H1 (cell line): ENCODE data around the gene JADE3. TPM values are rescaled to one million over a fixed set of nuclear protein-coding genes. Genes with fewer than 3 reads are reported as not detected.

Experiments
- CTCF ChIA-PET: fragments of 300-600 bp; sonication (Branson Sonifier 250); formaldehyde crosslinking; loops from one replicate; lab custom pipeline; 2021; ENCODE audit not compliant: partially characterized antibody; lab: Charles Lee
- POLR2A ChIA-PET: fragments of 300-600 bp; sonication (Branson Sonifier 250); formaldehyde crosslinking; loops from one replicate; lab custom pipeline; 2021; ENCODE audit warnings: inconsistent platforms; ENCODE audit not compliant: partially characterized antibody; lab: Charles Lee
- DNase-seq, 2 experiments: peaks; one replicate each; pipeline versions ENCODE4 v3.0.0 to v3.0.0-alpha.2; 2010 to 2022; ENCODE audit warnings: low spot score in 2 of 2, low read depth in 1 of 2, mixed read lengths in 1 of 2
- FAIRE-seq: peaks from 2 replicates; lab custom pipeline; 2011; peaks lifted over from hg19 to GRCh38; lab: Jason Lieb, UNC
- H2AFZ ChIP-seq: 2 replicates; pipeline ENCODE4 v1.8.1; 2012; ENCODE audit warnings: low read length, inconsistent platforms
- H2AK5ac ChIP-seq: 2 replicates; pipeline ENCODE4 v1.6.1; 2013; ENCODE audit warnings: low read depth, low read length
- H2BK120ac ChIP-seq: replicated peaks from 2 replicates; pipeline ENCODE3; 2013; ENCODE audit warnings: low read depth, low read length, inconsistent platforms
- H2BK12ac ChIP-seq: 2 replicates; pipeline ENCODE4 v1.6.1; 2013; ENCODE audit warnings: low read depth, low read length
- H2BK15ac ChIP-seq: 2 replicates; pipeline ENCODE4 v1.6.1; 2013; ENCODE audit warnings: low read length
- H2BK20ac ChIP-seq: 2 replicates; pipeline ENCODE4 v1.6.1; 2013; ENCODE audit warnings: low read length
- H2BK5ac ChIP-seq: 2 replicates; pipeline ENCODE4 v1.6.1; 2013; ENCODE audit warnings: low read depth, low read length
- H3K14ac ChIP-seq: 2 replicates; pipeline ENCODE4 v1.6.1; 2013; ENCODE audit warnings: inconsistent platforms; ENCODE audit not compliant: insufficient read length
- H3K18ac ChIP-seq: 2 replicates; pipeline ENCODE4 v1.6.1; 2013; ENCODE audit warnings: low read length; ENCODE audit errors: extremely low read depth
- H3K23ac ChIP-seq: 2 replicates; pipeline ENCODE4 v1.6.1; 2013; ENCODE audit warnings: inconsistent platforms; ENCODE audit not compliant: insufficient read length
- H3K23me2 ChIP-seq: 2 replicates; pipeline ENCODE4 v1.6.1; 2013; ENCODE audit warnings: low read depth, low read length
- H3K27ac ChIP-seq: 2 replicates; pipeline ENCODE4 v1.6.1; 2011; ENCODE audit warnings: low read depth, low read length, inconsistent platforms
- H3K27me3 ChIP-seq, 4 experiments: replicated peaks in 1 of 4; 1 replicate in 1 of 4; 2 replicates in 3 of 4; pipeline versions ENCODE4 v1.6.1 to v1.8.1; 2011 to 2013; ENCODE audit warnings: low read length in 3 of 4, mild to moderate bottlenecking in 3 of 4, inconsistent platforms in 2 of 4, mixed read lengths in 2 of 4, moderate library complexity in 1 of 4; ENCODE audit not compliant: control insufficient read depth in 3 of 4, insufficient read depth in 3 of 4; ENCODE audit errors: extremely low read depth in 1 of 4
- H3K36me3 ChIP-seq, 4 experiments: 2 replicates each; pipeline versions ENCODE4 v1.6.1 to v1.8.1; 2011 to 2013; ENCODE audit warnings: mild to moderate bottlenecking in 4 of 4, low read length in 3 of 4, moderate library complexity in 2 of 4, control low read depth in 1 of 4, inconsistent platforms in 1 of 4; ENCODE audit not compliant: insufficient read depth in 4 of 4, control insufficient read depth in 2 of 4
- H3K4ac ChIP-seq: replicated peaks from 2 replicates; pipeline ENCODE3; 2013; ENCODE audit warnings: low read length, low read depth, mixed read lengths, inconsistent platforms; ENCODE audit not compliant: insufficient read length
- H3K4me1 ChIP-seq, 4 experiments: replicated peaks in 1 of 4; 1 replicate in 1 of 4; 2 replicates in 3 of 4; pipeline versions ENCODE4 v1.6.1 to v1.8.1; 2011 to 2013; ENCODE audit warnings: low read length in 3 of 4, inconsistent platforms in 2 of 4, mixed read lengths in 1 of 4; ENCODE audit not compliant: insufficient read depth in 4 of 4, control insufficient read depth in 3 of 4
- H3K4me2 ChIP-seq, 2 experiments: 2 replicates each; pipeline versions ENCODE4 v1.6.1 to v1.8.1; 2011 to 2013; ENCODE audit warnings: low read depth in 2 of 2, low read length in 2 of 2, control low read depth in 1 of 2, inconsistent platforms in 1 of 2, mild to moderate bottlenecking in 1 of 2; ENCODE audit not compliant: insufficient read depth in 1 of 2
- H3K4me3 ChIP-seq, 4 experiments: fragments of 200-600, 300-600 bp in 1 of 4; sonication (generic), shearing (Covaris generic), sonication (Bioruptor Twin) in 1 of 4; 2 replicates each; pipeline versions ENCODE4 v1.5.1 to v1.8.1; 2011 to 2016; ENCODE audit warnings: low read length in 4 of 4, low read depth in 3 of 4, control low read depth in 2 of 4, inconsistent platforms in 2 of 4, mild to moderate bottlenecking in 2 of 4, mixed read lengths in 1 of 4, moderate library complexity in 1 of 4; ENCODE audit not compliant: insufficient read depth in 2 of 4; ENCODE audit errors: extremely low read depth in 1 of 4
- H3K56ac ChIP-seq: replicated peaks from 2 replicates; pipeline ENCODE3; 2013; ENCODE audit warnings: low read depth, mild to moderate bottlenecking, mixed read lengths, low read length, inconsistent platforms; ENCODE audit not compliant: insufficient read length
- H3K79me1 ChIP-seq: 2 replicates; pipeline ENCODE4 v1.6.1; 2013; ENCODE audit warnings: low read depth, low read length, control low read depth
- H3K79me2 ChIP-seq, 2 experiments: 2 replicates each; pipeline versions ENCODE4 v1.6.1 to v1.8.1; 2012 to 2013; ENCODE audit warnings: low read length in 2 of 2, mild to moderate bottlenecking in 2 of 2, inconsistent platforms in 1 of 2; ENCODE audit not compliant: insufficient read depth in 2 of 2, control insufficient read depth in 1 of 2
- H3K9ac ChIP-seq, 4 experiments: replicated peaks in 1 of 4; 1 replicate in 1 of 4; 2 replicates in 3 of 4; pipeline versions ENCODE4 v1.6.1 to v1.8.1; 2011 to 2013; ENCODE audit warnings: low read depth in 3 of 4, low read length in 3 of 4, control low read depth in 2 of 4, mild to moderate bottlenecking in 2 of 4, moderate library complexity in 2 of 4, inconsistent platforms in 1 of 4; ENCODE audit errors: extremely low read depth in 1 of 4
- H3K9me3 ChIP-seq, 2 experiments: 2 replicates each; pipeline versions ENCODE4 v1.6.1 to v1.8.1; 2012 to 2013; ENCODE audit warnings: mild to moderate bottlenecking in 2 of 2, moderate library complexity in 2 of 2, control low read depth in 1 of 2, inconsistent platforms in 1 of 2, low read depth in 1 of 2, low read length in 1 of 2, mixed read lengths in 1 of 2; ENCODE audit not compliant: insufficient read depth in 2 of 2
- H4K20me1 ChIP-seq, 2 experiments: replicated peaks in 1 of 2; 2 replicates each; pipeline versions ENCODE3 to v1.8.1; 2011 to 2013; ENCODE audit warnings: inconsistent platforms in 2 of 2, low read length in 2 of 2, mild to moderate bottlenecking in 1 of 2; ENCODE audit not compliant: insufficient read depth in 2 of 2, control insufficient read depth in 1 of 2
- H4K5ac ChIP-seq: 2 replicates; pipeline ENCODE4 v1.6.1; 2013; ENCODE audit warnings: low read length, low read depth, mixed read lengths, inconsistent platforms; ENCODE audit not compliant: insufficient read length
- H4K8ac ChIP-seq: 2 replicates; pipeline ENCODE4 v1.8.0; 2013; ENCODE audit warnings: mild to moderate bottlenecking, moderate library complexity, low read length, inconsistent platforms; ENCODE audit not compliant: insufficient read depth; ENCODE audit errors: extremely low read depth
- H4K91ac ChIP-seq: replicated peaks from 2 replicates; pipeline ENCODE3; 2013; ENCODE audit warnings: low read length, mixed read lengths, inconsistent platforms; ENCODE audit not compliant: insufficient read length
- ASH2L ChIP-seq: fragments of 200-600, 300-600 bp; sonication (generic); IDR thresholded peaks from one replicate; pipeline ENCODE4 v1.7.1; 2017; ENCODE audit warnings: low read length
- BACH1 ChIP-seq: IDR thresholded peaks from 2 replicates; pipeline ENCODE4 v1.6.1; 2012; ENCODE audit warnings: low read length, improper control_type of control experiment
- CBX5 ChIP-seq: fragments of 300-800, 300-1000 bp; sonication (generic); IDR thresholded peaks from 2 replicates; pipeline ENCODE4 v1.7.1; 2016; ENCODE audit warnings: antibody characterized with exemption, low read length, low read depth
- CHD1 ChIP-seq: IDR thresholded peaks from 2 replicates; pipeline ENCODE4 v1.6.1; 2012; ENCODE audit warnings: low read depth, low read length, improper control_type of control experiment
- HDAC6 ChIP-seq: IDR thresholded peaks from one replicate; pipeline ENCODE4 v1.7.1; 2012; ENCODE audit warnings: low read depth, mild to moderate bottlenecking, inconsistent platforms, low read length, moderate library complexity
- NANOG ChIP-seq: IDR thresholded peaks from 2 replicates; pipeline ENCODE4 v1.6.1; 2011; ENCODE audit warnings: low read length, low read depth, mild to moderate bottlenecking, inconsistent platforms; ENCODE audit not compliant: insufficient read depth, poor library complexity, severe bottlenecking
- POU5F1 ChIP-seq: IDR thresholded peaks from 2 replicates; pipeline ENCODE4 v1.6.1; 2011; ENCODE audit warnings: low read depth, mild to moderate bottlenecking, low read length, moderate library complexity
- RNF2 ChIP-seq: fragments of 200-900, 300-1000 bp; sonication (generic); IDR thresholded peaks from 2 replicates; pipeline ENCODE4 v1.7.1; 2016; ENCODE audit warnings: borderline replicate concordance, low read depth, mild to moderate bottlenecking, antibody characterized with exemption, low read length; ENCODE audit not compliant: poor library complexity, severe bottlenecking; ENCODE audit errors: missing control alignments
- SP1 ChIP-seq: IDR thresholded peaks from 2 replicates; pipeline ENCODE4 v1.6.1; 2011; ENCODE audit warnings: low read depth, low read length
- ZNF274 ChIP-seq: IDR thresholded peaks from 2 replicates; pipeline ENCODE4 v1.7.0; 2012; ENCODE audit warnings: low read length, borderline replicate concordance; ENCODE audit errors: extremely low read depth
- WGBS, 2 experiments: shearing (Covaris generic) in 1 of 2; methylation state at CpG; one replicate each; pipeline versions ENCODE4 v1.1.6 to v1.1.7; 2013 to 2015; ENCODE audit warnings: low lambda C conversion rate in 2 of 2, mixed read lengths in 2 of 2, inconsistent platforms in 1 of 2, low coverage in 1 of 2, missing lambda C conversion rate in 1 of 2; ENCODE audit not compliant: insufficient replicate concordance in 2 of 2, insufficient coverage in 1 of 2, insufficient read length in 1 of 2; ENCODE audit errors: extremely low coverage in 1 of 2, missing lambda C conversion rate in 1 of 2; 5-methylcytosine and 5-hydroxymethylcytosine counted together
- polyA plus RNA-seq, 7 experiments: library from polyadenylated mRNA; depleted of rRNA in 3 of 7; stranded (reverse) in 5 of 7; unstranded in 2 of 7; fragments of >200 nt in 5 of 7; fragments of 200-250 nt in 2 of 7; gene quantifications; 1 replicate in 5 of 7; 2 replicates in 1 of 7; 4 replicates in 1 of 7; pipeline versions ENCODE4 v1.2.1 to v1.2.3, GENCODE V29; 2011 to 2013; ENCODE audit warnings: missing spikeins in 2 of 7, mixed read lengths in 2 of 7
- total RNA-seq: library from RNA; stranded (reverse); fragmentation: NEBNext Ultra II Directional; extraction: Animal tissue kit (Norgen Biotek cat#: 25700); gene quantifications from 2 replicates; pipeline ENCODE4 v1.2.1, GENCODE V29; 2021
- TF ChIP-seq, protein P1 (sequence below), 3 experiments: IDR thresholded peaks; 1 replicate in 2 of 3; 2 replicates in 1 of 3; pipeline versions ENCODE4 v1.5.1 to v1.6.1; 2011; ENCODE audit warnings: low read length in 3 of 3, mild to moderate bottlenecking in 3 of 3, inconsistent platforms in 2 of 3, low read depth in 1 of 3, moderate library complexity in 1 of 3; ENCODE audit not compliant: insufficient read depth in 1 of 3; ENCODE audit errors: control extremely low read depth in 1 of 3

JADE3 gene
- total and polyA plus RNA-seq, 2 of the 8 experiments (the other 6 are each of a cell fraction or from before 2014, with no cell fraction given), result 6.9 to 21.5 TPM

DNA sequence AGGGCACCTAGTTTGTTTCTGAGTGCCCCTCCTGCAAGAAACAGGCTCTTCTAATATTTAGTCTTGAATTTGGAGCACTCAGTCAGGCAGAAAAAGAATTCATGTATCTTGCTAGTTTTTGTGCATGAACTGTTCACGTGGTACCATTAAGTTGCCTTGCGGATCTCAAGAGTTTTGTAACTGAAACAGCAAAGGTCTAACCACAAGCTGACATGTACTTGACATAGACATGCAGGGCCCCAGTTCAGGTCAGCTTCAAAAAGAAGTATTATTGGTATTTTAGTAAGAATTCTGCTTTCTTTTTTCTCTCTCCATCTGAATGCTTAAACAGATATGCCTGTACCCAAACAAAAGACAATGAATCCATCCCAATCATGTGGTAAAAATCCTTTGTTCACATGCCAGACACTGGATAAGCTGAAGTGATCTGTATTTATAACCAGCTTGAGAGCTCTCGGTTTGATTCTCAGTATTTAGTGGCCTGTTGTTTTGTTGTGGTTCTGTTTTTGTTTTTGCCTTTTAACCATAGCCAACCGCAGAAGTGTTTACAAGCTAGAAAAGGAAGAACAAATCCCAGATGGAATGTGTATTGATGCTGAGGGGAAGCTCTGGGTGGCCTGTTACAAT lies 179.0 kb downstream of the JADE3 start:
- TF ChIP-seq ASH2L (no peak), HDAC6 (no peak), RNF2 (no peak), POU5F1 (no peak), SP1 (no peak), NANOG (no peak), BACH1 (no peak), CHD1 (no peak), ZNF274 (no peak), CBX5 (no peak)
- TF ChIP-seq, protein P1, sequence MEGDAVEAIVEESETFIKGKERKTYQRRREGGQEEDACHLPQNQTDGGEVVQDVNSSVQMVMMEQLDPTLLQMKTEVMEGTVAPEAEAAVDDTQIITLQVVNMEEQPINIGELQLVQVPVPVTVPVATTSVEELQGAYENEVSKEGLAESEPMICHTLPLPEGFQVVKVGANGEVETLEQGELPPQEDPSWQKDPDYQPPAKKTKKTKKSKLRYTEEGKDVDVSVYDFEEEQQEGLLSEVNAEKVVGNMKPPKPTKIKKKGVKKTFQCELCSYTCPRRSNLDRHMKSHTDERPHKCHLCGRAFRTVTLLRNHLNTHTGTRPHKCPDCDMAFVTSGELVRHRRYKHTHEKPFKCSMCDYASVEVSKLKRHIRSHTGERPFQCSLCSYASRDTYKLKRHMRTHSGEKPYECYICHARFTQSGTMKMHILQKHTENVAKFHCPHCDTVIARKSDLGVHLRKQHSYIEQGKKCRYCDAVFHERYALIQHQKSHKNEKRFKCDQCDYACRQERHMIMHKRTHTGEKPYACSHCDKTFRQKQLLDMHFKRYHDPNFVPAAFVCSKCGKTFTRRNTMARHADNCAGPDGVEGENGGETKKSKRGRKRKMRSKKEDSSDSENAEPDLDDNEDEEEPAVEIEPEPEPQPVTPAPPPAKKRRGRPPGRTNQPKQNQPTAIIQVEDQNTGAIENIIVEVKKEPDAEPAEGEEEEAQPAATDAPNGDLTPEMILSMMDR (IDR thresholded peaks at IDR 0.05; ENCODE audit: control extremely low read depth in 1 of 3, insufficient read depth in 1 of 3, low read depth in 1 of 3, low read length in 3 of 3), result no peak
- Histone ChIP-seq H2BK15ac (no peak overlapping the region), H3K4me1 (no peaks in the 10 kb centered on the region), H2BK5ac (no peak overlapping the region), H2BK120ac (no peak overlapping the region), H4K91ac (no peak overlapping the region), H3K27me3 (no peaks in the 10 kb centered on the region), H3K18ac (no peak overlapping the region), H3K56ac (no peak overlapping the region), H3K79me2 (no peaks in the 10 kb centered on the region), H3K14ac (no peak overlapping the region), H2AFZ (no peak overlapping the region), H3K4me3 (no peak overlapping the region), H4K5ac (no peak overlapping the region), H3K23ac (no peak overlapping the region), H3K36me3 (no peaks in the 10 kb centered on the region), H3K23me2 (no peaks in the 10 kb centered on the region), H3K9ac (no peak overlapping the region), H3K79me1 (no peaks in the 10 kb centered on the region), H2BK20ac (no peak overlapping the region), H2AK5ac (no peak overlapping the region), H3K27ac (no peak overlapping the region), H2BK12ac (no peak overlapping the region), H4K8ac (no peak overlapping the region), H3K9me3 (no peaks in the 10 kb centered on the region), H3K4ac (no peak overlapping the region), H3K4me2 (peak overlapping the region in 1 of 2 experiments; percentile 5; a peak in 1 of 4 replicates), H4K20me1 (no peaks in the 10 kb centered on the region)
- WGBS, 2 experiments, result 60% methylated on average over 3 of the region's 4 CpGs; no CpG with 5 or more reads in 1 of the 2 experiments
- ChIA-PET CTCF (interaction anchor here (0.6 to 0.9 kb wide), 3 partner anchors 9 to 192 kb away, joined by 3 to 4 read pairs (median 3); no protein-coding TSS in a partner anchor), POLR2A (no interaction called here)
- FAIRE-seq (peak; percentile 50), DNase-seq (no peak)
